CD4-positive, alpha-beta T cell treated with Interferon gamma for 1 hour (primary cell): ENCODE measurements around the gene CYCS.
"Not testable (repeated sequence)": the region's sequence is repeated elsewhere in the genome, so short reads cannot be mapped to it uniquely, and the experiment has no call there.

Experiments used
- DNase-seq: peaks from one replicate; pipeline ENCODE4 v3.0.0-alpha.2; 2020

The CYCS gene

DNA sequence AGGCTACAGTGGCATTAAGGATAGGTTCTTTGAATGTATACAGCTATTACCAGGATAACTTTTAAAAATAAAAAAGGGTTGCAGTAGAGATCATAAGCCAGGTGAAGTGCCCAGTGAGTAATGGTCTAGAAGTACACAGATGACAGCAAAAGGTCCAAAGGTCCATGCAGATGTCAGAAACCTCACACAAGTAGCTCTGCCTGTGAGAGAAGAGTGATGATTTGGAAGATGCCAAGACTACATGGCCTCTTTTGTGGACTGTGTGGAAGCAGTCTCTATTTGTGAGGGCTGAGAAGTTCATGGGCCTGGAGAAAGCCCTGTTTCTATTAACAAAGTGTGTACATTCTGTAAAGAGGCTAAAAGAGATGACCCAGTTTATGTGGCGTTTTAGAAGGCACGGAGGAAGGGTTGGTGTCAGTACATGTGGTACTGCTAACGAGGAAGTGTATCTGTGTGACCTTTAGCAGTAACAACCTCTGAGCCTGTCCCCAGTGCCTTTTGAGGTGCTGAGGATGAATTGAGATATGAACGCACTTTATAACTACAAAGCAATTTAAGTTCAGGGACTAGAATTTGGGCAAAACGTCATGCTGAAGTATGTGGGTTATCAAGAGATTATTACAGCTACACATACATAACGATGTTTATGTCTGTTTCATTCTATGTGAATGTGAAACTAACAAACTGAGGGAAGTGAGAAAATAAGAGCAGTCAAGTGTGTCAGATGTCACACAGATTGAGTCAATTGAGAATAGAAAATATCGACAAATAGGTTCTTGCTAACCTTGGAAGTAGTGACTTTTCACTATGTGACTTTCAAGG lies 7.6 kb downstream of the CYCS start:
- no peak for DNase-seq

DNA sequence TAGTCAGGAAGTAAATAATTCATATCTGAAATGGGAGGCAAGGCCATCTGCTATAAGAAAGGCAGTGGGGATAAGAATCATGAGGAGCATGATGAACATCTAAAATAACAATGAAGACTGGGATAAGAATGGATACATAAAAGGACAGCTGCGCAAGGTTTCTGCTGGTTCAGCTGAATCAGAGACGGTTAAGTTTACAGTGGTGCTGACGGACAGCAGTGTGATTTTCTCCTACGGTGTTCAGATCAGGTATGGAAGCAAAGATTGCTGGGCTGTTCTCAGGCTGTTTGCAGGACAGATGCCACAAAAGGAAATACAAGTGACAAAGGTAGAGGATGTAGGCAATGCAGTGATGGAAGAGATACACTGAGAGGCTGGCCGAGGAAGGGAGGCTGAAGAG lies 8.4 kb downstream of the CYCS start:
- no peak for DNase-seq

- not testable (repeated sequence) for DNase-seq
Observed at GRCh38 chr7:25110514-25110913, 14.5 kb downstream of the CYCS start.

DNA sequence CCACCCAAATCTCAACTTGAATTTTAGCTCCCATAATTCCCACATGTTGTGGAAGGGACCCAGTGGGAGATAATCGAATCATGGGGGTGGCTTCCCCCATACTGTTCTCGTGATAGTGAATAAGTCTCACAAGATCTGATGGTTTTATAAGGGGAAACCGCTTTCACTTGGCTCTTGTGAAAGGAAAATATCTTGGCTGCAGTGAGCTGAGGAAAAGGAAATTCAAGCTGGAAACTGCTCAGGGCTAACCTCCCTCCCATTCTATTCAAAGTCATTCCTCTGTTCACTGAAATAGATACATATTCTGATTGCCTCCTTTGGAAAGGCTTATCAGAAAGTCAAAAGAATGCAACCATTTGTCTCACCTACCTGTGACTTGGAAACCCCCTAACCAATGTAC lies 15.8 kb downstream of the CYCS start:
- no peak for DNase-seq

DNA sequence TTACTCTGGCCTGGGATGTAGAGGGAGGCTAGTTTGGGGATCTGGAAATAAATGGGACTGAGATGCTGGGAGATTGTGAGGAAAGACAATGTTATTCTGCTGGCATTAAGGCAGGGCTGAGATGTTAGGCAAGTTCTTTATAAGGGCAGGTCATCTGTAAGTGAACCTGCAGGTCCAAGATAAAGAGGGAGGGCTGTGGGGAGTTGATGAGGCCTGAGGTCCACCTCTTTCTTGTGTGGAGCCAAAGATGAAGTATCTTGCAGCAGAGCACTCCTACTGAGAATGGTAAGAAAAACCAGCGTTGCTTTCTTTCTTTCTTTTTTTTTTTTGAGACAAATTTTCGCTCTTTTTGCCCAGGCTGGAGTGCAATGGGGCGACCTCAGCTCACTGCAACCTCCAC lies 19.1 kb downstream of the CYCS start:
- no peak for DNase-seq

- no peak for DNase-seq
Observed at GRCh38 chr7:25103773-25104172, 21.3 kb downstream of the CYCS start.

- no peak for DNase-seq
Observed at GRCh38 chr7:25101817-25102216, 23.2 kb downstream of the CYCS start.

DNA sequence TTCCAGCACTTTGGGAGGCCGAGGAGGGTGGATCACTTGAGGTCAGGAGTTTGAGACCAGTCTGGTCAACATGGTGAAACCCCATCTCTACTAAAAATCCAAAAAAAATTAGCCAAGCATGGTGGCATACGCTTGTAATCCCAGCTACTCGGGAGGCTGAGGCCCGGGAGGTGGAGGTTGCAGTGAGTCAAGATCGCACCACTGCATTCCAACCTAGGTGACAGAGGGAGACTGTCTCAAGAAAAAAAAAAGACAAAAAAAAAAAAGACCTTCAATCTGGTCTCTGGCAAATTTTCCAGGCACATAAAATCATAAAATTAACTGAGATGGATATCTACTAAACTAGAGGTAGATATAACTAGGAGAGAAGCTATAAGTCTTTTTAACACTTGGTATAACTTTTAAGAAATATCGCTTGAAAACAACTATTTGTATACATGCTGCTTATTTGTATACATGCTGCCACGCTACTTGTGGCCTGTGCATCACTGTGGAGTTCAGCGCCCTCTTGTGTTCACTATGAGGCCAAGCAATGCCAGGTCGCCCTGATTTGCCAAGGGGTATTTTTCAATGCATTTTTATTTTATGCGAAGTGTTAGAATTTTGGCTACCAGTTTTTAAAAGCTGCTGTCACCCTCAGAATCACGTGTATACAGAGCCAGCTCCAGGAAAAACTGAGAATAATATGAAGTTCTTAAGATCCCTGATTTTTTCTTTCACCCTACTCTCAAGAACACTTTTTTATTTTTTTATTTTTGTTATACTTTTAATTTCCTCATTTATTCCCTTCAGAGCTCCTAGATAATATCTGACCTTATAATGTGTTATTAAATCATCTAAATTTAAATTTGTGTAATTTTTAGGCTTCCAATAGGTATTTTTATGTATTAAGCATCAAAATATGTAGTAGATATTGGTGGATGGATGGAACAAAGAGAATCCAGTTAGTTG lies 26.7 kb downstream of the CYCS start:
- DNase-seq: peak; percentile 60

GRCh38 chr7:25095516-25096345 lies 29.3 kb downstream of the CYCS start:
- DNase-seq: no peak

DNA sequence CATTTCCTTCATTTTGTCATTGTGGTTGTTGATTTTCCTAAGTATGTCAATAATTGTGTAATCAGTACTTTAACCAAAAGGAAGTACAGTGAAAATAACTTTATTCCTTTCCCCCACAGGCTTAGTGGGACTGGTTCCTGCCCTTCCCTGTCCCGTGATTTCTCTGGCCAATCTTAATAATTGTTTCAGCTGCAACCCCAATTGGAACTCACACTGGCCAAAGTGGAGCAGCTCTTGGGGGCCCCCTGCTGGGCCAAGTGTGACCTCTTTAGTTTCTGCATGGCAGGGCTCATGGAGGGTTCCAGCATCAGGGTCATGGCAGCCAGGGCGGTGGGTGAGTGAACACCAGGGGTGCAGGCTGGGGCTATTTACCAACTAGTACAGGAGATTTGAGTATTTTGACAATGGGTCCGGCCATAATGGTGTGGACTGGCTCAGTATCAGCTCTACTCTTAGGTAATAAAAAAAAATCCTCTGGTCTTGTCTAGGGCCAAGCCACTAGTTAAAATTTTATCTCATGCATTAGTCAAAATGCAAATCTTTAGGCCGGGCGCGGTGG lies 31.7 kb downstream of the CYCS start:
- peak; percentile 63 for DNase-seq

GRCh38 chr7:25091779-25092178 lies 33.3 kb downstream of the CYCS start:
- DNase-seq: no peak

DNA sequence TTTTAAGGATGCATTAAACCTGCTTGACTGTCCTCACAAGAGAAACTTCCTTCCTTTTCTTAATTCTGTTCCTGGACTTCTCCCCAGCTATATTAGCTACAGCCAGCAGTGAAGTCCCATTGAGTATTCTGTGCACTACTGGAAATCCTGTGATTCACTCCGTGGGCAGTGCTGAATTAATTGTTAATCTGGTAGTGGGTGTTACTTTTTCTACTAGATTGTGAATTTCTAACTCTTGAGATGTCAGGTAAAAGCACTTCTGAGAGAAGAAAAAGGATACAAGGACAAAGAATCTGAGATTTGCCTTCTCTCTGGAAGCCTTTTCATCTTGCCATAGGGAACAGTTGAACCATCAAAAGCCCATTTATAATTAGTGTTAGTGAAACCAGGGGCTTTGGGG lies 33.9 kb downstream of the CYCS start:
- DNase-seq: no peak

DNA sequence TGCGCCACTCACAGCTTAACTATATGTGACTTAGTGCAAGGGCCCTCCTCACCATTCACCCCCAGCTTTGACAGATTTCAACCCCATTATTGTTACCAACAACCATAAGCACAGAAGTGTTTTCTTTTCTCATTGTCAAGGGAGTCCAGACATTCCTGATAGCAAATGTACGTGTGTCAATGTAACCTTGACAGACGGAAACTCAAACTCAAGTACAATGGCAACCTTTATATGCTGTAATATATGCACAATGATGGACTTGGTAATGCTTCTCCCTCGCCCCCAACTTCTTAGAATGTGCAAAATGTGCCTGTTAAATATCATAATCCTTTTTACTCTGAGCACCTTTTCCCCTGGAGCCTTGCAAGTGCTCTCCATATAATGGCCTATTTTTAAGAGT lies 34.7 kb downstream of the CYCS start:
- DNase-seq: no peak

GRCh38 chr7:25087855-25088254 lies 37.2 kb downstream of the CYCS start:
- no peak for DNase-seq

DNA sequence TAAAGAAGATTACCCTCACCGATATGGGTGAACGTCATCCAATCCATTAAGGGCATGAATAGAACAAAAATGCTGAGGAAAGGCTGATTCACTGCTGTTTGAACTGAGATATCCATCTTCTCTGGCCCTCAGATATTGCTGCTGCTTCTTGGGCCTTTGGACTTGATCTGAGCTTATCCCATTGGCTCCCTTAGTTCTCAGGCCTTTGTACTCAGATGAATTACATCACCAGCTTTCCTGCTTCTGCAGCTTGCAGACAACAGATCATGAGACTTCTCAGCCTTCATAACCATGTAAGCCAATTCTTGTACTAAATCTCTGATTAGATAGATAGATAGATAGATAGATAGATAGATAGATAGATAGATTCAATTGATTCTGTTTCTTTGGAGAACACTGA lies 40.2 kb downstream of the CYCS start:
- no peak for DNase-seq

GRCh38 chr7:25083201-25083600 lies 41.9 kb downstream of the CYCS start:
- no peak for DNase-seq

GRCh38 chr7:25082041-25082440 lies 43.0 kb downstream of the CYCS start:
- DNase-seq: not testable (repeated sequence)

DNA sequence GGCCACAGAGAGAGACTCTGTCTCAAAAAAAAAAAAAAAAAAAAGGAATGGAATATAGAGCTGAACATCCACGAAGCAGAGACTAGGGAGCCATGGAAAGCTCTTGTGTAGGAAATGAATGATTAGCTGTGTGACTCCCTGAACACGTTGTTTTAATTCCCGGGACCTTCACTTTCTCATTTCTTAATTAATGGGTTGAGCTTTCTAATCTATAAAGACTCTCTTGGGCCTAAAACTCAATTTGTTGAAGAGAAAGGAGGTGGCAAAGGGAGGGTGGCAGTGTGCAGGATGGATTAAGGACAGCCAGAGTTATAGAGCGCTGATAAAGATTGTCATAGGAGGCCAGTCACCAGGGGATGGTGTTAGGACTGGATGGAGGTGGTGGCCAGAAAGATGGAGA lies 48.0 kb downstream of the CYCS start:
- no peak for DNase-seq

DNA sequence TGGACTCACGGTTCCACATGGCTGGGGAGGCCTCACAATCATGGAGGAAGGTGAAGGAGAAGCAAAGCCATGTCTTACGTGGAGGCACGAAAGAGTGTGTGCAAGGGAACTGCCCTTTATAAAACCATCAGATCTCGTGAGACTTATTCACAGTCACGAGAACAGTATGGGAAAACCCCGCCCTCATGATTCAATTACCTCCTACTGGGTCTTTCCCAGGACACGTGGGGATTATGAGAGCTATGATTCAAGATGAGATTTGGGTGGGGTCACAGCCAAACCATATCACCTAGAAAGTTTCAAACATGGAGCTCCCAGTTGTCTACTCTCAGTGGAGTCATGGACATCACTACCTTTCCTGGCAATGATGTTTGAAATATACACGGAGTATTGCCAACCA lies 49.6 kb downstream of the CYCS start:
- DNase-seq: no peak

GRCh38 chr7:25073451-25073850 lies 51.6 kb downstream of the CYCS start:
- no peak for DNase-seq
